ENCODE measurements around the gene CHRNA10.

- TF ChIP-seq, protein P1, sequence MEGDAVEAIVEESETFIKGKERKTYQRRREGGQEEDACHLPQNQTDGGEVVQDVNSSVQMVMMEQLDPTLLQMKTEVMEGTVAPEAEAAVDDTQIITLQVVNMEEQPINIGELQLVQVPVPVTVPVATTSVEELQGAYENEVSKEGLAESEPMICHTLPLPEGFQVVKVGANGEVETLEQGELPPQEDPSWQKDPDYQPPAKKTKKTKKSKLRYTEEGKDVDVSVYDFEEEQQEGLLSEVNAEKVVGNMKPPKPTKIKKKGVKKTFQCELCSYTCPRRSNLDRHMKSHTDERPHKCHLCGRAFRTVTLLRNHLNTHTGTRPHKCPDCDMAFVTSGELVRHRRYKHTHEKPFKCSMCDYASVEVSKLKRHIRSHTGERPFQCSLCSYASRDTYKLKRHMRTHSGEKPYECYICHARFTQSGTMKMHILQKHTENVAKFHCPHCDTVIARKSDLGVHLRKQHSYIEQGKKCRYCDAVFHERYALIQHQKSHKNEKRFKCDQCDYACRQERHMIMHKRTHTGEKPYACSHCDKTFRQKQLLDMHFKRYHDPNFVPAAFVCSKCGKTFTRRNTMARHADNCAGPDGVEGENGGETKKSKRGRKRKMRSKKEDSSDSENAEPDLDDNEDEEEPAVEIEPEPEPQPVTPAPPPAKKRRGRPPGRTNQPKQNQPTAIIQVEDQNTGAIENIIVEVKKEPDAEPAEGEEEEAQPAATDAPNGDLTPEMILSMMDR (conservative IDR thresholded peaks at IDR 0.05; ENCODE audit: low read length), result no peak
- no peak for TF ChIP-seq EZH2phosphoT487 (IDR thresholded peaks at IDR 0.05; ENCODE audit: borderline replicate concordance, low read depth, low read length)
Observed at GRCh38 chr11:3626250-3626960, 44.8 kb downstream of the CHRNA10 start.

Measured in OCI-LY7 (cell line).